NCI-H82 treated with DMSO at 0.1 percent for 48 hours (cell line): ENCODE measurements around the gene HGF.
"Not testable (repeated sequence)": the region's sequence is repeated elsewhere in the genome, so short reads cannot be mapped to it uniquely, and the experiment has no call there.

Source experiments
- DNase-seq: peaks from one replicate; lab custom pipeline; 2025; ENCODE audit not compliant: unreplicated experiment; lab: John Stamatoyannopoulos, UW

HGF gene

DNA sequence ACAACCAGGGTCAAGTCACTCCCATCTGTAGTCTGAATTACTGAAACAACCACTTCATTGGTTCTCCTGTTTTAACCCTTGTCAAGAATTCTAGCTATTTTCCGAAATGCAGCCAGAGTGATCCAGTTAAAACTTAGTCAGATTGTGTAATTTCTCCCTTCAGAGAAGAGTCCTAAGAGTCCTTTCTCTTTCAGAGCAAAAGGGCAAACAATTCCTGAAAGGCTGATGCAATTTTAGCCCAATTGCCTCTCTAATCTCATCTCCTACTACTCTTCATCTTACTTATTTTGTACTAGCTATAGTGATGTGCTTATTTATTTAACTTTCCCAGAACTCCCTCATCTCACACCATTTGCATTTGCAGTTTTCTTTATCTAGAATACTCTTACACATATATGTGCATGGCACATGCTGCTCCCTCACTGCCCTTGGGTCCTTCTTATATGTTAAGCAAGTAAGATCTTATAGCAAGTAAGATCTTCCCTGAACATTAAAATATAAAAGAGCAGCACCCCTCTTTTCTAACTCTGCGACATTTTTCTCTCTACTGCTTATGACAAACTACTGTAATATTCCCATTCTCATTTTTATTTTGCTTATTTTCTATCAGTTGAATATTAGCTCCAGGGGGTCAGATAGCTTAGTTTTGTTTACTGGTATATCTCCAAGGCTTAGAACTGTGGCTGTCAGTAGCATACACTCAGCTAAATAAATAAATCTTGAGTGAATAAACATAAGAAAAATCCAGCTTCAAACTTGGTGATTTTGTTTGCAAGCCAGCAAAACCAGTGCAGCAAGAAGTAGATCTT is 44.6 kb downstream of the HGF start:
- DNase-seq: no peak

DNA sequence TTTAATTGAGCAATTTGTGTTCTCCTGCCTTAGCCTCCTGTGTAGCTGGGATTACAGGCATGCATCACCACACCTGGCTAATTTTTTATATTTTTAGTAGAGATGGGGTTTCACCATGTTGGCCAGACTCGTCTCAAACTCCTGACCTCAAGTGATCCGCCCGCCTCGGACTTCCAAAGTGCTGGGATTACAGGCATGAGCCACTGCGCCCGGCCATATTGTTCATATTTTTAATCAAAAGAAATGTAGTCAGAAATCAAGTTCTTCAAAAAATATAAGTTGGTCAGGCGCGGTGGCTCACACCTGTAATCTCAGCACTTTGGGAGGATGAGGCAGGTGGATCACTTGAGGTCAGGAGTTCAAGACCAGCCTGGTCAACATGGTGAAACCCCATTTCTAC is 47.6 kb downstream of the HGF start:
- DNase-seq: not testable (repeated sequence)

DNA sequence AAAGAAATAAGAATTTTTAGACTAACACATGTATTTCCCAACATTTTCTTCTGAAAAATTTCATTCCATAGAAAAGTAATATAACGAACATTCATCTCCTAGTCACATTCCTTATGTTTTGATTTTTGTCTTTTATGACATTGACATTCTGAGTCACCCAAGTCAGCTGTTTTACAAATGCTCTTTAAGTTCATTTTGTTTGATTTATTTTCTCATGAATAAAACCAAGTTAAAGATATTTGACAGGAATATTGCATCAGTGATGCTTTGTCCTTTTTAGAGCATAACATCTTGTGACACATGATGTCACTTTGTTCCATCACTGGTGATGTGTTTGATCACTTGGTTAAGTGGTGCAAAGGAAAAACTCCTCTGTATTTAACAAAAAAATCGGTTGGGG is 48.4 kb downstream of the HGF start:
- DNase-seq: no peak

DNA sequence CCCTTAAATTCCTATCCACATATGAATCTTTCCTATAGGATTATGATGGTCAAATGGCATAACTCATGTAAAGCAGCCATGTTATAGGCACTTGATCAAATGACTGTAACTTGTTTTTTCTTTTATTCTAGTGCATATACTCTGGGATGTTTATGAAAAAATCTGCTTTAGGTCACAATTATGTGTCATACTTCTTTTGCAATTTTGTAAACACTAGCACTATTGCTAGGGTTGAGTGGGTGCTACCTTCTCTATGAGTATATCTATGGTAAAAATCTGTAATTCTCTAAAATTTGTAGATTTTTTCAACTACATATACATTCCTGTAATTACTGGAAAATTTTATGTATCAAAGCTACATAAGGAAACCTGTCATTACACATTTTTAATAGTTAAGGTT is 50.0 kb downstream of the HGF start:
- DNase-seq: no peak

DNA sequence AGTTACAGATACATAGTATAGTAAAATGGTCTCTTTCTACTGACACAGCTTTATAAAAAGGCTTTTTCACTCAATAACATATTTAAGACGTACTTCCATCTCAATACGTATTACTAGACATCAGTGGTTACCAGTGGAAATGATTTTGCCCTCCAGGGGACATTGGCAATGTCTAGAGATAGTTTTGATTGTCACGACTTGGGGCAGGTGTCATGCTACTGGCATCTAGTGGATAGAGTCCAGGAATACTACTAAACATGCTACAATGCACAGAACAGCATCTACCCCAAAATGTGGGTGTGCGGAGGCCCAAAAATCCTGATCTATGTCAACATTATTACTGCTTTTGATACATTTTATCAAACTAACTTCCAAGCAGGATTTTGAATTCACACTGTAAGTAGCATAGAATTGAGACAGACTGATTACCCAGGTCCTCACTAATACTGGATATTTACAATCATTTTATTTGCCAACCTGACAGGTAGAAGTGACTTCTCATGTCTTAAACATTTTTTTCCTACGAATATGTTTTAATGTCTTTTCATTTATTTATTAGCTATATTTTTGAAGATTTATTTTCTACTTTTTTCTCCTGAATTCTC is 53.8 kb downstream of the HGF start:
- no peak for DNase-seq

DNA sequence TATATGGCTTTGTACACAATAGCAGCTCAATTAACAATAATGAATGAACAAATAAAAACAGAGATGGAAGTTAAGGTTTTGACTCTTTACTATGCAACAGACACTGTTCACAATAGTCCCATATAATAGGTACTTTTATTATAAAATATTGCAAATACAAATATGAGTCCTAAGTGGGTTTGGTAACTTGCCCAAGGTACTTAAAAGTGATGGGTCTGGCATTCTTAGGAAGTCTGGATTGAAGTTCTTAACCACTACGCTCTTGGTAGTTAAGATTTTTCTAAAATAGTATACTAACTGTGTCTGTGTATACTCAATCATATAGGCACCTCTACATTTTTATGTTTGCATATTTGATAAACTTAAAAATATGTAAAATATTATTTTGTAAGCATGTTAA is 55.5 kb downstream of the HGF start:
- DNase-seq: no peak

DNA sequence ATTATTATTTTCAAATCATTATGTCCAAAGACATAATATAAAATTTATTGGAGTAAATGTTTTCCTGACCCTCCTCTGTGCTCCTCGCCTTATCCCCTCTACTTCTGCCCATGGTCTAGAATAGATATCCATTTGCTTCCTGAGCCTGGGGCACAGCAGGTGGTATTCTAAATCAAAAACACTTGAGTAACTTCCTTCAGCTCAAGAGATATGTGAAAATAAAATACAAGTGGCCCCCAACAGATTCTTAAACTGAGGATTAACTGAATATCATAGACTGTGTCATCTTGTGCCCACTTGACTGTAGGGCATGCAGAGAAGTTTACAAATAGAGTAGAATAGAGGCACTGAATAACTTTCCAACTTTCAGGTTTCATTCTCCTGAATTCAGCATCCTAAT is 59.1 kb downstream of the HGF start:
- no peak for DNase-seq

DNA sequence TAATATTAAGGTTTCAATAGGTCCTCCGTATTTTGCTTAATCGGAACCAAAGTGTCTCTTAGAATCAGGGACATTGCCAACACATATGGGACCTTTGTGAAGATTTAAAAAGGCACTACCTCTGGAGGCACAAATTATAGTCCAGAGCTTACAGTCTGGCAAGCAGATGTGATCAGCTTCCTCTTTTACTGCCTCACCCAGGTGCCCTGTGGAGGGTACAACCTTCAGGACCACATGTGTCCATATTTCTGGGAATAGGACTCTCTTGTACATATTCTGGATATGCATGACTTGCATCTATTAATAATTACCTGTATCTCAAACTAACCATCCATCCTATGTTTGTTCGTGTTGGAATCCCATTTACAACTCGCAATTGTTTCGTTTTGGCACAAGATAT is 60.0 kb downstream of the HGF start:
- DNase-seq: no peak

DNA sequence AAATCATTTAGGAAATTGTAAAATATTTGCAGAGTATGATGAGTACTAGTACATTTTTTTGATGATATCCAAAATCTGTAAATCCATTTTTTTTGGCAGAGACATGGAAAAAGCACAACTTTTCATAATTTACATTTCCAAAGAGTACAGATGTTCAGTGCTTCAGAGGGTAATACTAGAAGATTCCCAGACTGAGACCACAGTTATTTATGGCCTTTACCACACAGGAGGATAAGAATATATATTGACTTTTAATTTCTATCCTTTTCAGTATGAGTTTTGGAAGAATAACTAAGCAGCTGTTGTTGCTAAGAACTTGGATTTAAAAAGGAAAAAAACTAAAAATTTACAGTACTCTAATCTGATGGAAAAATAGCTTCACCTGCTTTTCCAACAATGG is 61.9 kb downstream of the HGF start:
- DNase-seq: no peak

DNA sequence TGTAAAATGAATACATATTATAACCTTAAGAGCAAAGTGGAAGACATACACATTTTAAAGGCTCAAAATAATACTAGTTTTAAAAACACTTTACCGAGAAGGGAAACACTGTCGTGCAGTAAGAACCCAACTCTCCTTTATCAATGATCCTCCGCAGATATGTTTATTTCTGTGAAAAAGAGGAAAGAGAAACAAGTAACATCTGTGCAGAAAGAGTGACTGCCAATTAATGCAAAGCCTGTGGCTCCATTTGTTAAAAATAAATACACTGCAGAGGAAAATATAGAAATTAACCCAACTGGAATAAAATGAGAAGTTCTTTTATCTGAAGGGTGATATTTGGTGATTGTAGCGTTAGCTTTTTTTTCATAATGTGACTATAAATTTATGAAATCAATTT is 62.7 kb downstream of the HGF start:
- DNase-seq: no peak

DNA sequence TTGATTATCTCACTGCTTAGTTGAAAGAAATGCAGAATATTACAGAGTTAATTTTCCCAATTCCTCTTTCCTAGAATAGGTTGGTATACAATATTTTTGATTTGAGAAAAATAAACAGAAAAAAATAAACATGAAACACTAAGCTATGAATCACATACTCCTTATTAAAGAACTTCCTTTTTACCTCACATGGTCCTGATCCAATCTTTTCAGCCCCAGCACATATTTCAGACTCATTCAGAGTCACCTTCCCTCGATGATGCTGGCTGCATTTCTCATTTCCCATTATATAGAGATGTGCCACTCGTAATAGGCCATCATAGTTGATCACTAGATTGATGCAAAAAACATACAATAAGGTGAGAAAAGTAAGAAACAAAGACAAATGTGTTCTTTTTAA is 64.6 kb downstream of the HGF start:
- DNase-seq: no peak

DNA sequence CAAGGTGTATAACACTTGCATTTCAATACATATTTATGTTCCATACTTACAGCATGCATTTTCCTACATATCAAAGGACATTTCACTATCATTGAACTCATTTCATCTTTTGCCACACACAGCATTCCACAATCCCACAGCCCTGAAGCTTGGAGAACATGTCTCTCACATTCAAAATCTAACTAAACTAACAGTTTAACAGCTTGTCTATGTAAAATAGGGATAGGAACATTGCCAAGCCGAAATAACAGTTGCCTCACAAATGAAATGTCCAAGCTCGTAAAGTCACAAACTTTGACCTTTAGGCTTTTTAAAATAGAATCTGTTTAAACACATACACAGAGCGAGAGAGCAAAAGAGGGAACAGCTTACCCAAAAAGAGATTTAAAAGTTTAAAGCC is 65.3 kb downstream of the HGF start:
- DNase-seq: no peak

DNA sequence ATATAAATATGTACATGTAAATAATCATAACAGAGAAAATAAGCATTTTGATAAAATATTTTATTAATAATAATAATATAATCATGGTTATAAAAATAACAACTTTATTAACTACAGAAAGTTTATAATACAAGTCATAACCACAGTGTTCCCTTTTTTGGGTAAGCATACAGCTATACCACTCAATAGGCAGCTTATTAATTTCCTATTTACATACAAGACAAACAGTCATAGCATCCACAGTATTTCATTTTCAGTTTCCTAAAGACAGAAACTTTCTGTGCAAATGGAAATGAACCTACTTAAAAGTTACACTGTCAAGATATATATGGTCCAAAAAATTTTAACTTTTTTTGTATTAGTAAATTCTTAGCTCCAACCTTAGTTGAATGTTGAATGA is 70.9 kb downstream of the HGF start:
- no peak for DNase-seq

DNA sequence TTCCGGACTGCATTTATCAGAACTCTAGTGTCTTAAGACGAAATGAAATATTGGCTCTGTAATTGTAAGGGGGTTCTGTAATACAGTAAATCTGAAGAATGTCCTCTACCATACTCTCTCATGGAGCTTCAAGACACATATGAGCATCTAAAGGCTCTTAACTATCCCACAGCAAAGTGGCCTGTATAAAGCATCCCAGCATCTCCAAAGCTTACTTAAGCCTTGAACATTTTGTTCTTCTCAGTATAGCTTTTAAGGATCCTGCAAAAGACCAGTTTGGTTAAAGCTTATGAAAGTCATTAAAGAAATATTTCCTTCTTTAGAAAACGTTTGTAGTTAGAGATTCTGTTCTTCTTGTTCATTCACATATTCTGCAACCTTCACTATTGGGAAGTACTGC is 75.1 kb downstream of the HGF start:
- DNase-seq: no peak

DNA sequence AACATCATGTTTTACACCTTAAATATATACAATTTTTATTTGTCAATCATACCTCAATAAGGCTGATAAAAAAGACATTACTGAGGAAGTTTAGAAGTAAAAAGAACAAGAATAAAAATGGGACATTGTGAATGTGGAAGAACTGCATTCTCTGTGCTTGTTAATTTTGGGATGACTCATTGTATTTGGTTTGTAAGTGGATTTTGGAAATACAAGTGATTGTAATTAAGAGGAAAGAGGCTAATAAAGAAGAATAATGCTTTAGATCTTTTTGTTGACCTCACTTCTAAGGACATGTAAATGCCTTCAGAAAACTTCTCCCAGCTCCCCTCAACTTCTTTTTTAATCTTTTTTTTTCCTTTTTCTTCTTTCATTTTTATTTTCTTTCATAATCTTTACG is 76.0 kb downstream of the HGF start:
- no peak for DNase-seq

DNA sequence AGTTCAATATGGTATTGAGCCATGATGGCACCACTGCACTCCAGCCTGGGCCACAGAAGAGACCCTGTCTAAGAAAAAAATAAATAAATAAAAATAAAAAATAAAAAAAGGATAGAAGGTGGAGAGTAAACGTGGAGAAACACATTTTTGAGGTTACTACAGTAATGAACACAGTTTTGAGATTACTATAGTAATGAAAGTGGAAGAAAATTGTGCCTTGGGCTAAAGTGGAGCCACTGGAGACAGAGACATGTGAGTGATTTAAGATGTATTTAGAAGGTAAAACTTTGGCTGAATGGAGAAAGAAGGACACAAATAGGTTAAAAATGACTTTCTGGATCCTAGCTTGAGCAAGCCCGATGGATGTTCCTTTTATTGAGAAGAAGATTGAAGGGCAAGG is 76.8 kb downstream of the HGF start:
- DNase-seq: no peak

DNA sequence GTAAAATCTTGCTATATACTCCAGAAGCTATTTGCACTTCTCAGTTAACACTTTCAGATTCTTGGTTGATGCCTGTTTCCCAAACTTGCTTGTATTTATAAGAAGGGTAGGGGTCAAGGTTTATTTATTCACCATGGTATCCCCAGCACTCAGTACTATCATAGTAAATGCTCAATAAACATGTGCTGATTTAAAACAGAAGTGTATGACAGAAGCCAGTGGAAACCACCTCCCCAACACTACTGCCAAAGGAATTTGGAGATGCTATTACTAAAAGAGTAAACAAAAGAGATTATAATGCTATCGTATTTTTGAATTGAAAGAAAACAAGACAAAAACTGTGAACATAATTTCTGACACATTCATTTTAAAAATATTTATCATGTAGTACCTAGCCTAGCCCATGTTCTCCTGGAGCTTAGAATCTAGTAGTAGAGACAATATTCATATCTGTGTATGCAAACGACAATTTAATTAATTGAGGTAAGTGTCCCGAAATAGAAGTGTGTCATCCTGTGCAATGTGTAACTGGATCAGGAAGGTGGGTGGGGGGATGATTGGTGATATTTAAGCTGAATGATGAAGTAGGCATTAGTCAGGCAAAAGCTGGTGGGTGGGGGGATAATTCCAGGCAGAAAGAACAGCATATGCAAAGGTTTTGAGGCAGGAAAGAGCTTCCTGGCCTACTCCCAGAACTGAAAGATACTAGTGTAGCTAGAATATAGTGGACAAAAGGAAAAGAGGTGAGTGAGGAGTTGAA is 77.5 kb downstream of the HGF start:
- no peak for DNase-seq

DNA sequence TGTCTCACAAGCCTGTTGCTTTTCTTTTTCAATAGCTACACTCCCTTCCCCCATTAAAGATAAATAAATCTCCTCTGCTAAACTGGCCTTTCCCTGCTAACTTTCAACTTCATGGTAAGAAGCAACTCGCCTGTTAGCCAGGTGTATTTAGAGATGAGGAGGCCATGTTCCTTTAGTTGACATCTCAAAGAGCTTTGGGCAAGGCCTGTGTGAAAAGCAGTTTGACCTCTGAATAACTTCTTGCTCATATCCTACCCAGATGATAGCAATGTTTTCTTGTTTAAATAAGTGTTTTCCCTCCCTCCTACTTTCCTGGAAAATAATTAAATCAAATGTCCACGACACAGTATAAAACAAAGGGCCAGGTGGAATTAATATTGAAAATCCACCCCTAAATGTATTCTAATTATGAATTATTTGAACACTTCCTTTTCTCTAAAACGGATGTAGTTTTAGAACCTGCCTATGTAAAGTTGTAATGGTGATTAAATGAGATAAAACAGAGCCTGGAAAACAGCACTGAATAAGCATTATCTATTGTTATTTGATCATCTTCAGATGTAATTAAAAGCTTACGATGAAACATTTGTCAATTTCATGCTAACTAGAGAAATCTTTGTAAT is 78.5 kb downstream of the HGF start:
- DNase-seq: no peak

DNA sequence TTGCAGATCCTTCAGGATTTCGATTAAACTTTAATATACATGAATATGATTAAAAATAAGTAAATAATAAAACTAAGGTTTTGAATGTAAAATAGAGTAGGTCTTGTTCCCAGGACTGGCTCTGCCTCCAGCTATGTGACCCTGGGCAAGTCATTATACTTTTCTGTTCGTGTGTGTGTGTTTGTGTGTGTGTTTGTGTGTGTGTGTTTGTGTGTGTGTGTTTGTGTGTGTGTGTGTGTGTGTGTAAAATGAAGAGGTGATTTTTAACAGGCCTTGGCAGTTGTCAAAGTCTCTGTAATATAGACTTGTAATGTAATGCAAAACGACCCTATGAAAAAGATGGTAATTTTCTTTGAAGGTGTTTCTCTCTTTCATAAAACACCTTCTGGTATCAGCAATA is 79.2 kb downstream of the HGF start:
- no peak for DNase-seq

DNA sequence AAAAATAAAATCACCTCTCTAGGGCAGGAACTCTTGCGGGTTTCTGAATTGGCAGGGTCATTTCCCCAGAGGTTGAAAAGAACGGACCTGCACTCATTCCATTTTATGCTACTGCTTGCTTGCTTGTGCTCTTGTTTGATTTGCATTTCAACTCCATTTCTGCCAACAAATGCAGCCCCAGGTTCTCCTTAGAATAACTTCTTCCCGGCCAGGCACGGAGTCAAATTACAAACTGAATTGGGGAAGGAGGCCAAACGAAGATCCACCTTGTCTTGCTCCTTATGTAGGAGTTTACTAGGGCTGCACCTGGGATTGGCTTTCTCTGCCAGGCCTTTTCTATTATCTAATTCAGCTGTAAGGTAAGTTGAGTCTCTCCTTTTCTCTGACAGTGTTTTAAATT is 79.6 kb downstream of the HGF start:
- DNase-seq: no peak

DNA sequence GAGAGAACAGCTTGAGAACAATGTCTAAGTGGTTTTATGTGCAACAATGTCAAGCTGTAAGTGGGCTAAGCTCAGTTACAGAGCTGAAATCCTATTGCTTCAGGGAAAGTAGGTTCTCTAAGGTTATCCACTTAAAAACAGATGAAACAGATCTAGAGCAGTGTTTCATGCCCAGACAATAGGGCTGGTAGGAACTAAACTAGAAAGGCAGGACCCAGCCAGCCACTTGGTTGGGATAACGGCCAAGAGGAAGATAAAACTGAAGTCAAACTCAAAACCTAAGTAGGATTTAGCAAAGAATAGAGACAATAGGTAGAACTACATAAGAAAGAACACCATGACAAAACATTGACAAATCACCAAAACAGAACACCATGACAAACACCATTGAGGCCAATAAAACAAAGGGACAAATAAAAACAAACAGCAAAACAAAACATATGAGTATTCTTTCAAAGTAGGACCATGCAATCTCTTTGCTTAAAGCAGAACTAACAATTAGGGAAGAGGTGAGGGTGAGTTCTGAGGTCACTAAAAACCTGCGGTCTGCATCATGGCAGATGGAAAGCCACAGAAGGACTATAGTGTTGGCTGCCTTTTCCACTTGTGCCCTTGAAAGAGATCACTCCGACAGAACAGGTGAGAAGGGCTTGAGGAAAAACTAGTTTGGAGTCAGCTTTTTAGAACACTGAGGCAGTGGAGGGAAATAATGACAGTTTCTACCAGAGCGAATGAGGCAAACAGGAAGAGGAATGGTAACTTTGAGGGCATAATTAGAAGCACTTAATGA is 81.0 kb downstream of the HGF start:
- peak; percentile 73 for DNase-seq
